Measurements from ENCODE around the gene ETS2. TPM values are rescaled to one million over a fixed set of nuclear protein-coding genes. Genes with fewer than 3 reads are reported as not detected.

ETS2 gene
- 40.9 TPM for total RNA-seq

GRCh38 chr21:38805328-38806152 lies at the start of gene ETS2:
ETS2 (plus strand) TSS chr21:38805929; CDS start chr21:38810035, 4,106 bp downstream.
- peak; percentile 80 for ATAC-seq
- DNase-seq (ENCODE audit: low spot score): peak; percentile 94

GRCh38 chr21:38756746-38757145 lies 49.0 kb upstream of the ETS2 start:
- ATAC-seq (no peak), DNase-seq (ENCODE audit: low spot score) (no peak)

GRCh38 chr21:38758501-38759214 lies 47.1 kb upstream of the ETS2 start:
- ATAC-seq (no peak), DNase-seq (ENCODE audit: low spot score) (no peak)

GRCh38 chr21:38759413-38759812 lies 46.3 kb upstream of the ETS2 start:
- DNase-seq (ENCODE audit: low spot score): no peak
- no peak for ATAC-seq

- ATAC-seq (no peak), DNase-seq (ENCODE audit: low spot score) (no peak)
Measured at GRCh38 chr21:38760017-38760761, 45.5 kb upstream of the ETS2 start.

GRCh38 chr21:38760762-38761155 lies 45.0 kb upstream of the ETS2 start:
- ATAC-seq (no peak), DNase-seq (ENCODE audit: low spot score) (no peak)

- DNase-seq (ENCODE audit: low spot score): no peak
- no peak for ATAC-seq
Measured at GRCh38 chr21:38761531-38761930, 44.2 kb upstream of the ETS2 start.

- DNase-seq (ENCODE audit: low spot score) (no peak), ATAC-seq (no peak)
Measured at GRCh38 chr21:38765056-38765455, 40.7 kb upstream of the ETS2 start.

- ATAC-seq (peak; percentile 96), DNase-seq (ENCODE audit: low spot score) (peak; percentile 57)
Measured at GRCh38 chr21:38766987-38767722, 38.6 kb upstream of the ETS2 start.

GRCh38 chr21:38768471-38769063 lies 37.2 kb upstream of the ETS2 start:
- ATAC-seq (no peak), DNase-seq (ENCODE audit: low spot score) (no peak)

- no peak for DNase-seq (ENCODE audit: low spot score)
- ATAC-seq: no peak
Measured at GRCh38 chr21:38769191-38769780, 36.4 kb upstream of the ETS2 start.

GRCh38 chr21:38770660-38771059 lies 35.1 kb upstream of the ETS2 start:
- ATAC-seq (no peak), DNase-seq (ENCODE audit: low spot score) (no peak)

GRCh38 chr21:38771536-38771935 lies 34.2 kb upstream of the ETS2 start:
- DNase-seq (ENCODE audit: low spot score): no peak
- no peak for ATAC-seq

GRCh38 chr21:38772646-38773045 lies 33.1 kb upstream of the ETS2 start:
- DNase-seq (ENCODE audit: low spot score) (no peak), ATAC-seq (no peak)

- no peak for ATAC-seq
- no peak for DNase-seq (ENCODE audit: low spot score)
Measured at GRCh38 chr21:38773099-38774061, 32.3 kb upstream of the ETS2 start.

- ATAC-seq (no peak), DNase-seq (ENCODE audit: low spot score) (no peak)
Measured at GRCh38 chr21:38774152-38774551, 31.6 kb upstream of the ETS2 start.

GRCh38 chr21:38774586-38775285 lies 31.0 kb upstream of the ETS2 start:
- DNase-seq (ENCODE audit: low spot score): no peak
- no peak for ATAC-seq

- DNase-seq (ENCODE audit: low spot score) (no peak), ATAC-seq (no peak)
Measured at GRCh38 chr21:38775733-38776132, 30.0 kb upstream of the ETS2 start.

Measured in left lobe of liver (tissue), 2 donors.